22Rv1 (cell line): ENCODE measurements around the gene ASPRV1.

ENCODE experiments used
- CTCF ChIP-seq: fragments of 450-650 bp; IDR thresholded peaks from 2 replicates; pipeline ENCODE4 v1.5.1; 2017; ENCODE audit warnings: mild to moderate bottlenecking
- ZFX ChIP-seq: fragments of 450-650 bp; IDR thresholded peaks from 2 replicates; pipeline ENCODE4 v1.6.1; 2017; ENCODE audit warnings: antibody characterized with exemption, borderline replicate concordance

GRCh38 chr2:69966496-69966895 is 5.1 kb upstream of the ASPRV1 start:
- TF ChIP-seq ZFX (no peak), CTCF (no peak)
